ENCODE measurements around the gene NOP14. TPM values are rescaled to one million over a fixed set of nuclear protein-coding genes. Genes with fewer than 3 reads are reported as not detected.

NOP14 gene
- total and polyA plus RNA-seq, 2 of the 8 experiments (the other 6 are each of a cell fraction or from before 2014, with no cell fraction given) = 8.6 to 45.3 TPM

DNA sequence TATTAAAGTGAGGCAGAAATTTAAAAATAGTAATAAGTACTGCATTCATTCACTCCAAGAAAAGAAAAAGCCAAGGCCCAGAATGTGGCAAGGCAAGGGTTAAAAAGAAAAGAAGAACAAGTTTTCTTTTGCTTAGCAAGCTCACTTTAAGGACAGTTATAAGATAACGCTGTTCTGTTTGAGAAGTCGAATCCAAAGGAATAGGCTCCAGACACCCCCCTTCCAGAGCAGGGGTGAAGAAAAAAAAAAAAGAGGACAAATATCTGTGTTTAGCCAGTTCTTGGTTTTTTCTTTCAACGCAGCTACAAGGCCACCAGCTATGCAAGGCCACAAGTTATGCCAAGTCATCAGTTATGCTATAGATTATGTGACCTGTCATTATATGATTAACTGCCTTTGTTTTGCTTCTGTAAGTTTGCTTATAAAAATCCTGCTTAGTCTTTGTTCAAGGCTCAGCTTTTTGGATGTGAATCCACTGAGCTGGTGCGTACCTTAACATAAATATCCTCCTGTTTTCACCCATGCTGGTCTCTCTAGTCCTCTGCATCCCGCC is 1.6 kb upstream of the NOP14 start:
- Histone ChIP-seq H3K23ac (ENCODE audit: insufficient read length) (no peak overlapping the region), H3K23me2 (ENCODE audit: low read depth, low read length) (peaks cover 16% of the 10 kb centered on the region; the same call in 1 of the 2 replicates), H3K27me3 (replicated peaks in 1 of 4; ENCODE audit: control insufficient read depth in 3 of 4, extremely low read depth in 1 of 4, insufficient read depth in 3 of 4, low read length in 3 of 4) (peaks cover 0 to 7% (median 6%) of the 10 kb centered on the region in 4 experiments; a peak in 4 of 7 replicates), H3K4me1 (replicated peaks in 1 of 4; ENCODE audit: control insufficient read depth in 3 of 4, insufficient read depth in 4 of 4, low read length in 3 of 4) (peaks cover 3 to 9% (median 6%) of the 10 kb centered on the region in 4 experiments; a peak in 5 of 7 replicates), H3K79me1 (ENCODE audit: low read depth, low read length) (peaks cover 5% of the 10 kb centered on the region; the same call in 1 of the 2 replicates), H2BK20ac (ENCODE audit: low read length) (no peak overlapping the region), H2BK120ac (replicated peaks; ENCODE audit: low read depth, low read length) (no peak overlapping the region), H3K4me3 (ENCODE audit: extremely low read depth in 1 of 4, insufficient read depth in 2 of 4, low read depth in 3 of 4, low read length in 4 of 4) (peak overlapping the region in 1 of 4 experiments; percentile 79; a peak in 1 of 8 replicates), H3K9ac (replicated peaks in 1 of 4; ENCODE audit: extremely low read depth in 1 of 4, low read depth in 3 of 4, low read length in 3 of 4) (no peak overlapping the region), H3K27ac (ENCODE audit: low read depth, low read length) (no peak overlapping the region), H4K20me1 (replicated peaks in 1 of 2; ENCODE audit: control insufficient read depth in 1 of 2, insufficient read depth in 2 of 2, low read length in 2 of 2) (peaks cover 2 to 5% of the 10 kb centered on the region in 2 experiments), H3K9me3 (ENCODE audit: insufficient read depth in 2 of 2, low read depth in 1 of 2, low read length in 1 of 2) (no peaks in the 10 kb centered on the region), H3K79me2 (ENCODE audit: control insufficient read depth in 1 of 2, insufficient read depth in 2 of 2, low read length in 2 of 2) (peaks cover 0 to 20% of the 10 kb centered on the region in 2 experiments; a peak in 2 of 4 replicates), H3K14ac (ENCODE audit: insufficient read length) (no peak overlapping the region), H2BK15ac (ENCODE audit: low read length) (no peak overlapping the region), H3K56ac (replicated peaks; ENCODE audit: insufficient read length, low read depth, low read length) (no peak overlapping the region), H4K5ac (ENCODE audit: insufficient read length, low read depth, low read length) (no peak overlapping the region), H3K18ac (ENCODE audit: extremely low read depth, low read length) (no peak overlapping the region), H4K91ac (replicated peaks; ENCODE audit: insufficient read length, low read length) (no peak overlapping the region), H2BK12ac (ENCODE audit: low read depth, low read length) (no peak overlapping the region), H2AK5ac (ENCODE audit: low read depth, low read length) (no peak overlapping the region), H2BK5ac (ENCODE audit: low read depth, low read length) (no peak overlapping the region), H3K4me2 (ENCODE audit: insufficient read depth in 1 of 2, low read depth in 2 of 2, low read length in 2 of 2) (peak overlapping the region; percentile 74 to 84; a peak in 2 of 4 replicates), H4K8ac (ENCODE audit: extremely low read depth, insufficient read depth, low read length) (no peak overlapping the region), H3K36me3 (ENCODE audit: control insufficient read depth in 2 of 4, insufficient read depth in 4 of 4, low read length in 3 of 4) (no peaks in the 10 kb centered on the region), H3K4ac (replicated peaks; ENCODE audit: insufficient read length, low read depth, low read length) (no peak overlapping the region), H2AFZ (ENCODE audit: low read length) (no peak overlapping the region)
- DNase-seq (ENCODE audit: low read depth in 1 of 2, low spot score in 2 of 2) (no peak), FAIRE-seq (no peak)
- CTCF ChIA-PET (ENCODE audit: partially characterized antibody) = interaction anchor here (0.8 to 6.4 kb wide), 3 partner anchors 14 to 96 kb away, joined by 3 to 60 read pairs (median 4); no protein-coding TSS in a partner anchor
- POLR2A ChIA-PET (ENCODE audit: partially characterized antibody) = interaction anchor here (0.6 to 3.4 kb wide), 3 partner anchors 11 to 805 kb away, joined by 3 to 13 read pairs (median 3); no protein-coding TSS in a partner anchor
- 87% methylated on average over 5 of the region's 5 CpGs; no CpG with 5 or more reads in 1 of the 2 experiments for WGBS, 2 experiments (ENCODE audit: extremely low coverage in 1 of 2, insufficient coverage in 1 of 2, insufficient read length in 1 of 2, insufficient replicate concordance in 2 of 2, low coverage in 1 of 2, low lambda C conversion rate in 2 of 2, missing lambda C conversion rate in 1 of 2)
- TF ChIP-seq JUND (IDR thresholded peaks at IDR 0.05; ENCODE audit: low read length) (no peak), JUN (IDR thresholded peaks at IDR 0.05; ENCODE audit: low read depth, low read length) (no peak), RNF2 (IDR thresholded peaks at IDR 0.05; ENCODE audit: borderline replicate concordance, low read depth, low read length, missing control alignments, poor library complexity, severe bottlenecking) (no peak), SP1 (IDR thresholded peaks at IDR 0.05; ENCODE audit: low read depth, low read length) (no peak), TCF12 (IDR thresholded peaks at IDR 0.05; ENCODE audit: low read depth, low read length) (no peak), ZNF274 (IDR thresholded peaks at IDR 0.05; ENCODE audit: borderline replicate concordance, extremely low read depth, low read length) (no peak), CTBP2 (IDR thresholded peaks at IDR 0.05; ENCODE audit: borderline replicate concordance, insufficient read depth, insufficient read length, low read length) (no peak), SUZ12 (IDR thresholded peaks at IDR 0.05; ENCODE audit: low read length) (no peak), GTF2F1 (IDR thresholded peaks at IDR 0.05; ENCODE audit: borderline replicate concordance, low read depth, low read length) (no peak), POLR2AphosphoS5 (IDR thresholded peaks at IDR 0.05; ENCODE audit: low read depth, low read length) (no peak), POU5F1 (IDR thresholded peaks at IDR 0.05; ENCODE audit: low read depth, low read length) (no peak), EP300 (IDR thresholded peaks at IDR 0.05; ENCODE audit: borderline replicate concordance in 1 of 2, low read depth in 2 of 2, low read length in 2 of 2) (no peak)
